HG03060 (cell line): ENCODE measurements around the gene TMEM260.

Source experiments
- ATAC-seq: cut with Tn5 transposase; IDR thresholded peaks from one replicate; pipeline ENCODE4 v1.9.1; 2021; ENCODE audit warnings: low read depth, moderate number of reproducible peaks; ENCODE audit not compliant: unreplicated experiment

TMEM260 gene

DNA sequence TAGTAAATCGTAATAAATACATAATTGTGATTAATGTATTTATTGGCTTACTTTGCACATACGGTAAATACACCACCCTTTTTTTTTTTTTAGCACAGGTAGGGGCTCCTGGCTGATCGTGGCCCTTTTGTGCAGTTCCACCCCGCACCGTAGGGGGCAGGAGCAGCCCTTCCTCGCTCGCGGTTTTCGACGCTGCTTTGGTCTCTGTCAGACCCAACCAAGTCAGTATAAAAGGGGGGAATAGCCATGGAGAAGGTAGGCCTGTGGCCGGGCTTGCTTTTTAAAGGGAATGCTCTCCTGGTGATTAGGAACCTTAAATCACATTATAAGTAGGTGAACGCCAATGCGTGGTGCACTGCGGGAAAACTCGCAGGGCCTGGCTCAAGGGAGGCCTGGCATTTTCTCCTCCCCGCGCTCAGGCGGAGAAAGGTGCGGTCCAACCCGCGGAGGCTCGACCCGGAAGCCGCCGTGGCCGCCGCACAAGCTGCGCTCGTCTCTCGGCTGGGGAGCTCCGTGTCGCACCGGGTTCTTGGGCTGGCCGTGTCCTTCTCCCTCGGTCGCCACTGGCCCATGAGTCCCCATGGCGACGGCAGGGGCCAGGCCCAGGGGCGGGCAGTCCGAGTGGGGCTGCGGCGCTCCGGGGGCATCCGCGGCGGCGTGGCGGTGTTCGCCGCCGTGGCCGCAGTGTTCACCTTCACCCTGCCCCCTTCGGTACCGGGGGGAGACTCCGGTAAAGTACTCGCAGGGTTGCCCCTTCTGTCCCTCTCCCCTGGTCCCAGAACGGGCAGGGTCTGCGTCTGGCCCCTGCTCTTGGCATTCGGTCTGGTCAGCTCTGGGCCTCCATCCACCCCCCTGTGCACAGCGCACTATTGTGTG is at the start of gene TMEM260:
Gene TMEM260, plus strand, starts transcription at position 454 of the 876 bp plus-strand sequence. Its CDS starts 117 bp downstream, at position 571.
- ATAC-seq, result peak; percentile 86

DNA sequence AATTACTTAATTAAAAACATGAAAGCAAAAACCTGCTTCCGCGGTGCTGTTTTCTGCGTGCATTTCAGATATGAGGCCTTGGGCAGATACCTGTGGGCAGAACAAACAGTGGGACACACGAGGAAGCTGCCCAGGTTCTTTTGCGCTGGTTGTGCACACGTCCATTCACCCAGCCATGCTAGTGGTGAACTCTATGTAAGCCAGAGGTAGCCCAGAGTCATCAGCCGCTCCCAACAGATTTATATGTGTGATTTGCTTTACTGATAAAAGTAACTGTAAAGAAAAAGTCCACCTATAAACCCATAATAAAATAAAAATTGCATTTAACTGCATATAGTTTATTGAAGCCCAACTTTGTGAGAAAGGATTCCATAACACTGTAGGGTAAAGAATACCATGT is 47.1 kb upstream of the TMEM260 start:
- ATAC-seq, result no peak

DNA sequence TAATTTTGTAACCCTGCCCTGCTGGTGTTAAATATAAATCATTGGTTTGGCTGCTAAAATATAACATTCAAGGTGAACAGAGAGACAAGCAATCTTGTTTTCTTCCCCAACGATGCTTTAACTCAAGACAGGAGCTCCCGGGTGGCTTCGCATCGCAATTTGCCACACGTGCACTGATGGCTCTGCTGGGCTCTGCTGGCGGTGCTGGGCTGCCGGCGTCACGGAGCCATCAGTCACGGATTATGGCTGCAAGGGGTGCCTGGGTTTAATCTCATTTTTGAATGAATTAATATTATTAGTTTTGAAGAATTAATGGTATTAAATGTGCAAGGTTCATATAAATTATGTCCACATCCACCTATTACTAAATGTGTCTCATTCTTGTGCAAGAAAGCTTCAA is 44.9 kb upstream of the TMEM260 start:
- ATAC-seq, result no peak

DNA sequence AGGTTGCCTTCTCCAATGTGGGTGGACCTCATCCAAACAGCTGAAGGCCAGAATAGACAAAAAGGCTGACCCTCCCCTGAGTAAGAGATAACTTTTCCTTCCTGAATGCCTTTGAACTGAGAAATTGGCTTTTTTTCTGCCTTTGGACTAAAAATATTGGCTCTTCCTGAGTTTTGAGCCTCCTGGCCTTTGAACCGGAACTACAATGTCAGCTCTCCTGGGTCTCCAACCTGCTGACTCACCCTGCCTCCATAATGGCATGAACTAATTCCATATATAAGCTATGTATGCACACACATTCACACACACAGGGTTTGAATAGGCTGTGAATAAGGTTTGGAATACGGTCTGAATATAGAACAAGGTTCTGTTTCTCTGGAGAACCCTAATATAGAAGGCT is 39.7 kb upstream of the TMEM260 start:
- ATAC-seq, result no peak

DNA sequence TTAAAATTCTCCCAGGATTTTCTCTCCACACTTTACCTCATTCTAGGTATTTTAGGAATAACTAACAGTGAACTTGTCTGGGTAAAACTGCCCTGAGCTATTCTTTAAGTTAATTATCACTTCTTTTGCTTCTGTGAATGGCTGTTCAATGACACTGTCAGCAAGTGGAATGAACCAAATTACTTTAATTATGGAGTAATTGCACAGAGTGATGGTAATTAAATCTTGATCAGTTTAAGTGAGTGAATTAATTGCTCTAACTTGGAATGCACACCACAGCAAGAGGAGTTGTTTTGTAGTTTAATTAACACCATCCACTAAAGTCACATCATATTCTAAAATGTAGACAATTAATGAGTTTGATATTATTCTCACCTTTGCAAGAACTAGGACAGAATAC is 36.2 kb upstream of the TMEM260 start:
- no peak for ATAC-seq

DNA sequence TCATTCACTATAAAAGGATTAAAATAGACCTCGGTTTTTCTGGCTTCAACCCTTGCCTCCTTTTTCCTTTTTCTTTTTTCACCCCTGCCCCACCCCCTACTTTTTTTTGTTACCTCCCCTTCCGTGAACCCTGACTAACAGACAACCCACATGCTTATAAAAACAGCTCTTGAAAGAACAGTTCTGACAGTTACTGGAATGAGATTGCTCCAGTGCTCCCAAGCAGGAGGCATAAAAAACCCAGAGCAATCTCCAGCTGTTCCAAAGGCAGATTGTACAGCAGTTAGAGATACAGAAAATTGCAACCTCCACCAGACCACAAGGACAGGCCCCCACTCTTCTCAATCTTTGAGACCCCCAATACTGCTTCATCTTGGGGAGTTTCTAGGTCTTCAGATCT is 29.9 kb upstream of the TMEM260 start:
- no peak for ATAC-seq

DNA sequence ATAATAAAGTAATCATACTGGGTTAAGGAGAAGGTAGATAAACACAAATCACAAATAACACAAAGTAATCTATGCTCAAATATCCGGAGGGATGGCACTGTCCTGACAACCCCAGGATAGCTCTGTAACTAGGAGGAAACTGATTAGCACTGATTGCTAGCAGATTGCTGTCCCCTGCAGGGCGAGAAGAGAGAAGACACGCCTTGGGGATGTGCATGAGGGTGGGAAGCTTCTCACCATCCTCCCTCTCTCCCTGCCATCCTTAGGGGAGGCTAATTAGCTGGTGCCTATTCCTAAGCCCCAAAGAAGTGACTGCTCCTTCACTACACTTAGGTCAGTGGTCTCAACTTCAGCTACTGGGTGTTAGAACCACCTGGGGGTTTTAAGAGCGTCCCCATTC is 27.0 kb upstream of the TMEM260 start:
- no peak for ATAC-seq

DNA sequence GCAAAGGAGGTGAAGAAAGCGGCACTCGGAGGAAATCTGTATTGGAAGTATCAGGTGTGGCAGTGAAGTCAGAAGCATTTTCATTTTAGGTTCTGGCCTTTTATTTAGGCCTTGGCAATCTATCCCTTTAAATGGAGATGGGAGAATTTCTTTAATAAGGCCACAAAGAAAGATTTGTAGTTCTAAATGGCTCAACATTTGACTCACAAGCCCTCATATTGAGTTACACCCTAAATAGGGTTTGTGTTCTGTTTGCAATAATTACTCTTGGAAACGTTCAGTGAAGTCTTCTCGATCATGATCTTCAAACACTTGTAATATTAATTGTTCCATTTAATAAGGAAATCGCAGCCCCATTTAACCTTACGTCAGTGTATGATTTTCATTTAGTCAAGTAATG is 25.3 kb upstream of the TMEM260 start:
- no peak for ATAC-seq

DNA sequence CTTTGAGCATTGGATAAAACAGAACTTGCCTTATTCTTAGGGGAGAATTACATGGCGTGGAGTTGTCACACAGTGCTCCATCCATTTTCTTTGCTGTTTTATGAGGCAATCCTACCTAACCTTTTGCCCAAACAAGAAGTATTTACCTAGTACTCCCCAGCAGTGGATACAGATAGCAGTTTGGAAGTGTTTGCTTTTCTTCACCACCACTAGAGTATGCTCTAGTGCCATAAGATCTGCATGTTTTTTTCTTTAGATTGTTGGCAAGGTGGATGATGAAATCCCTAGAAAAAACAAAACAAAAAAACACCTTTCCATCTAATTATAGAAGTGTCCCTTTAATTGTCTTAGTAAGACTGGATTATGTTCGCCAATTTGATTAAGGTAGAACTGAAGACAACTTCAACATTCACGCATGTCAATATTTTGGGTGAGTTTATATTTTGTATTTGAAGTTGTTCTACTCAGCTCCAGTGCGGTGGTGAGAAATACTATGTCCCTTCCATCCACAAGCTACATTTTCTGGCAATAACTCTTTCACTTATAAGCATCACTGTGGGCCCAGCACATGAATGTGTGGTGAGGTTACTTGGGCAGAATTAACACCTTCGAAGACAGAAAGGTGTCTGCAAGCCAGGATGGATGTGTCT is 23.6 kb upstream of the TMEM260 start:
- no peak for ATAC-seq

DNA sequence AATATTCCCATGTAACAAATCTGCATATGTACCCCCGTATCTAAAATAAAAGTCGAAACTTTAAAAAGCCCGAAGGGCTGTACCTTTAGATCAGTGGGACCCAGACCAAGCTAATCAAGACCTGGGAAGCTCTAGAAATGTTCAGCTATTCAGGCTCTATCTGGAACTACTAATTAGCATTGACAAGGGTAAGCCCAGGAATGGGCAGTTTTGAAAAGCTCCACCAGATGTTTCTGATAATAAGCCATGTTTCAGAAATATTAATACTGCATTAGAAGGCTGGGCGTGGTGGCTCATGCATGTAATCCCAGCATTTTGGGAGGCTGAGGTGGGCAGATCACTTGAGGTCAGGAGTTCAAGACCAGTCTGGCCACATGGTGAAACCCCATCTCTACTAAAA is 20.4 kb upstream of the TMEM260 start:
- no peak for ATAC-seq

DNA sequence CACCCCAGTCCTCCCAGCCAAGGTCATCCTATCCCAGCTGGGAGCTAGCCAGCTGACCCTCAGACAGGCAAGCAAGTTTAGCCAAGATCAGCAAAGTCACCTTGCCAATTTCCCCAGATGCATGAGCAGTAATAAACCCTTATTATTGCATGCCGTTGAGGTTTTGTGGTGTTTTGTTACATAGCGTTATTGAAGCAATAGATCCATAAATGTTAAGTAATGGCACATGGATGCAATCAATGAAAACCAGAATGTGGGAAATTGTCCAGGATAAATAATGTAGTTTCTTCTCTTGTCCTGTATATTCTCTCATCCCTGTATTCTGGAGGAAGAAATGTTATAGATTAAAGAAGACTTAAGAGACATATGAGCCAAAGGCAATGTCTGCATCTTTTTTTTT is 18.0 kb upstream of the TMEM260 start:
- no peak for ATAC-seq

DNA sequence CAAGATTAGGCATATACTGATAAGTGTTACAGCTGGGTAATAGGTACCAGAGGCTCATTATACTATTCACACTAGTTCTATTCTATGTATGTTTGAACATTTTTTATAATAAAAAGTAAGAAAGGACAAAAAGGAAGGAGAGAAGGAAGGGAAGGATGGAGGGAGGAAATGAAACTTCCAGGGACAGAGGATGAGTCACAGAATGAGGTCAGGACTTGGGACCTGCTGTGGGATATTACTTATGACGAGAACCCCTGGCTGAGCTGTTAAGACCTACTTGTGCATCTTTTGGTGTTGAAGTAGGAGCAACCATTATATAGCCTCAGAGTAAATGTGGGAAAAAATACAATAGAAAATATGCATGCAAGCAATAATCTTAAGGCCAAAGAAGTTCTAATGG is 16.7 kb upstream of the TMEM260 start:
- ATAC-seq, result no peak

DNA sequence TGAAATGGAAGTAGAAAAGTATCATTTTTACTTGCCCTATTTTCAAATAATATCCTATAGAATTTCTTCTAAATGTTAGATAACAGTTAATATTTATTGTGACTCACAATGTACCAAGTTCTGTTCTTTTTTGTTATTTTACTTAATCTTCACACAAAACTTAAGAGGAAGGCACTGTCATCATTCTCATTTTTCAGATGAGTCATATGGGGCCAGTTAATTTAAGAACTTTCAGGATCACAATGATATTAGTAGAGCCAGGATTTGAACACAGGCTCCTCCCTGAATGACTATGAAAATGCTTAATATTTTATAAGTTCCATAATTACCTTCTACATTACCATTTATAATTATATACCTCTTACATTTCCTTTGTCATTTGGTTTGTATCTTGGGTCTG is 10.4 kb upstream of the TMEM260 start:
- no peak for ATAC-seq

DNA sequence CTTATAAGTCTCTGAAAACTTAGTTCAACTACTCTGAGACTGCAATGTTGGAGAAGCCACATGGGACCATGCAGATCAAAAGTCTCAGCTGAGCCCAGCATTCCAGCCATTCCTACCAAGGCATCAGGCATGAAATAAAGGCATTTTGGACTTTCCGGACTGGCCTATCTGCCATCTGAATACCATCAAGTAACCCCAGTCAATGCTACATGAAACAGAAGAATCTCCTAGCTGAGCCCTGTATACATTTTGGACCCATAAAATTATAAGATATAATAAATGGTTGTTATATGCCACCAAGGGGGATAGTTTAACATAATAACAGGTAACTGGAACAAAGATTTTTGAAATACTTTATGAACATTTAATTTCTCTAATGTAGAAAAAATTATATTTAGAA is 9.3 kb upstream of the TMEM260 start:
- ATAC-seq, result no peak

DNA sequence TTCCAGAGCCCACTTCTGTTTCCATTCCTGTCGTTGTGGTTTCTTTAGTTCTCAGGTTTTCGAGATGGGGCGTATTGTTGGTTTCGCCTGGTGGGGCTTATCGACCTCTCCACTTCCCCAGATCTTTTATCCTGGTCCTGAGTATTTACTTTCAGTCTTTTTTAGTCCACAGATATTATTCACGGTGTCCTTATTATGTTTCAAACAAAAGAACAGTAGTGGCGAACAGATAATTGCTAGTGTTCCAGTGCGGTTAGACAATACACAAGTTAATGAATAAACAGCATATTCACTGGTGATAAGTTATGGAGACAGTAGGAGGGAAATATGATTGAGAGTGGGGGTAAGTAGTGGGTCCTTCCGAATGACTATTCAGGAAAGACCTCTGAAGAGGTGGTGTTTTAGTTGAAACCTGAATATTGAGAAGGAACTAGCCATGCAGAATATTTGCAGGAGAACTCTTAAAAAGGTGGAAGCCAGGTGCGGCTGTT is 668 bp downstream of the TMEM260 start:
- ATAC-seq, result no peak

DNA sequence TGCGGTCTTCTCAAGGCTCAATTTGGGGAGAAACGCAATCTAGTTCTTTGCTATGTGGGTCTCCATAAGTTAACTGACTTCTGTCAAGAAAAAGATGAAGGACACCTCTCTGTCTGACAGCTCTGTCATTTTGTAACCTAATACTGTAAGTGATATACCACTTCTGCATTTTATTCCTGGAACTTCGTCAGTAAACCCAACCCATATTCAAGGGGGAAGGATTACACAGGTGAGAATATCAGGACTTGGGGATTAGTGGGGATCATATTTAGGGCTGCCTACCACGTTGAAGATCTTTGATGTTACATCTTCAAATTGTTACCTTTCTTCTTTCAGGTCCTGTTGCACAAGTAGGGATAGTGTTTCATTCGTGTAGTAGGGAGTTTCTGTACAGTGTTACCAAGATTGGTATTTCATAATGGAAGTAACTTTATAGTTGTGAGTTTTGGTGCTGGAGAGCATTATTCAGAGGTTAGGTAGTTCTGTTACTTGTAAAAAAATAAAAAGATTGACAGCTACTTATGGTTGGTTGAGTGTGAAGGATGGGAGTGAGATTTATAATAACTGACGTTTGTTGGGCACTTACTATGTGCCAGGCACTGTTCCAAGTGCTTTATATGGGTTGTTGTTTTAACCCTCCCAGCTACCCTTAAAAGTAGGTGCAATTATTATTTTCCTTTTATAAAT is 1.6 kb downstream of the TMEM260 start:
- ATAC-seq, result no peak

DNA sequence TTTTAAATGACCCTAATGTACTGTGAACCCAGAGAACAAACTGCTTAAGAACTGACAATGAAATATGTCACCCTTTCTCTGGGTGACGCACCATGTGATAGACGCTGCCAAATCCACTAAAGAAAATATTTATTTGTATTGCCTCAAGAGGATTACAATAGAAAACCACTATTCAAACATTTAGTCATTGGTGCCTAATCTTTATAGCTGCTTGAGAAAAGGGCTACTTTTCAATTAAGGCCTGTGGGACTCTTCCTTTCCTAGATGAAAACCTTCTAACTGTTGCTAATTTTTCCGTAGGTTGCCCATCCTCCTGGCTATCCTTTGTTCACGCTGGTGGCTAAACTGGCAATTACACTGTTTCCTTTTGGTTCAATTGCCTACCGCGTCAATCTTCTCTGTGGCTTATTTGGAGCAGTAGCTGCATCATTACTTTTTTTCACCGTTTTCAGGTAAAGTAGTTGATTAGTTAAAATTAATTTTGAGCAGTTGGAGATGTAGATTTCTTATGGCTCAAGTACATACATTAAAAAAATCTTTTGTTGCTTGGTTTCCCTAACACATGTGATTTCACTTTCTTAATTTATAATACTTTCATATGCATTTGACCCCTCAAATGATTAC is 6.0 kb downstream of the TMEM260 start:
- no peak for ATAC-seq

DNA sequence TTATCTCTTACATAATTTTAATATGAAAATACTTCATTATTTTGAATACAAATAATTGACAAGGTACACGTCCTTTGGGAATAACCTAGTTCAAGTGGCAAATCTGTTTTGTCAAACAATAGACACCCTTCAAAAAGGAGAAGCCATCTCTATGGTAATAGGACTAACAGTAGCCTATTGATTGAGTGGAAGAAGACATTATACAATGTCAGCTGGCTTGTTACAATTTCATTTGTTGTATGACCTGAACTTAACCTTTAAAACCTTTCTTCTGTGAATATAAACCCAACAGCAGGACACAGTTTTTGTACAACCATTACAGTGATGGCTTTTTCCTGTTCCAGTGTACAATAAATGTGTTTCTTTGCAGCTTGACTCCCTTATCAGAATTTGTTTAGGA is 8.1 kb downstream of the TMEM260 start:
- no peak for ATAC-seq

DNA sequence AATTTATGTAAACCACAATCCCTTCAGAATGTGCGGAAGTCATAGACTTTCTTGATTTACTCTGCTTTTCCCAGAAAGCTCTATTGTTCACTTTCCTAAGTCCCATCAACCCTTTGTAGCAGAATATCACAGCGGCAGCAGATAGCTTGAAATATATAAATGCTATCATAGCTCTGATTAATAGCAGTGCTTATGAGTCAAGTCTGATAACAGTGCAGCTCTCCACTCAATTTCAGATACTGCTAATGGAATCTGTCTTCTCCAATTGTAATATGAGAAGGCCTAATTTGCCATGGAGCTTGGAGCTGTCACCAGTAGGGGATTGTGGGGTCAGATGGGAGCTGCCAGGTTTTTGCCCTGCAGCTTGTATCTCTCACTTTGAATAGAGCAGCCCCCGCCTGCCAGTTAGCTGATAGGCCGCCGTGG is 10.9 kb downstream of the TMEM260 start:
- ATAC-seq, result no peak

DNA sequence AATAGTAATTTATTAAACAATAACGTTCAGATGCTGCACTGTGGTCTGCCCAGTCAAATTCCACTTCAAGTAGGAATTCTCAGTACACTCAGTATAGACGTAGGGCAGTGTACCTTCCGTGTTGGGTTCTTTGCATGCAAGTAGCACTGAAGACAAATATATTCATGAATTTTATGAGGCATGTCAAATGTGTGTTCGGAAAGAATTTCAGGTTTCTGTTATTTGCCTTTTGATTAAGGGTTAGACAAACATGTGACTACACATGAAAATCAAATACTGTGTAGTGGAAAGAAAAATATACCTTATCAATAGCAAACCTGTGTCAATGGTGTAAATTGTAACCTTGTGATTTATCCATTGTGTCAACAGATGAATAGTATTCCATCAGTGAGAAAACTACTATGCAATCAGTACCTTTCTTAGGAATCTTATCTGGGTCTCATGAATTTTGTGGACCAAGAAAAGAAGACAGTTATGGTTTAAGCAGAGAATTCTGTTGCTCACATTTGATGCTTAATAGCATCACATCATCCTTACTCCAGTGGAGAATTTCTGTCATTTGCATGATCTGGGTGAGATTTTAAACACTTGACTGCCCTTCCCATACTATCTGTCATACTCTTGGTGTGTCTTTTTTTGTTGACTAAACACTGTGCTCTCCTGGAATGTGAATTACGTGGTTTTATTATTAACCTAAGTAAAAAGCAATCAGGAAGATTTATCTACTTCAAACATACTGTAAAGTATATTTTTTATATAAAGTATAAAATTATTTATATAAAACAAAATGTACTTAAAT is 13.3 kb downstream of the TMEM260 start:
- no peak for ATAC-seq
